ENCODE results near the gene MEGF11.
"Not testable (repeated sequence)": the region's sequence is repeated elsewhere in the genome, so short reads cannot be mapped to it uniquely, and the experiment has no call there.

Gene MEGF11

DNA sequence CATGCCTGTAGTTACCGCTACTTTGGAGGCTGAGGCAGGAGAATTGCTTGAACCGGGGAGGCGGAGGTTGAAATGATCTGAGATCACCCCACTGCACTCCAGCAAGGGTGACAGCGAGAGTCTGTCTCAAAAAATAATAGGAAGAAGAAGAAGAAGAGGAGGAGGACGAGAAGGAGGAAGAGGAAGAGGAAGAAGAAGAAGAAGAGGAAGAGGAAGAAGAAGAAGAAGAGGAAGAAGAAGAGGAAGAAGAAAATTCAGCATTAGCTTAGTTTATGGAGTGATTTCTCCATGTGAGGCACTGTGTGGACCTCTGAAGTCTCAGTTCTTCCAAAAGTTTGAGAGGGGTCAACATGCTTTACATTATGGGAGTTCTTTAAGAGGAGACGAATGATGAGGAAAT, 17.4 kb upstream of the MEGF11 start:
- no peak for DNase-seq

DNA sequence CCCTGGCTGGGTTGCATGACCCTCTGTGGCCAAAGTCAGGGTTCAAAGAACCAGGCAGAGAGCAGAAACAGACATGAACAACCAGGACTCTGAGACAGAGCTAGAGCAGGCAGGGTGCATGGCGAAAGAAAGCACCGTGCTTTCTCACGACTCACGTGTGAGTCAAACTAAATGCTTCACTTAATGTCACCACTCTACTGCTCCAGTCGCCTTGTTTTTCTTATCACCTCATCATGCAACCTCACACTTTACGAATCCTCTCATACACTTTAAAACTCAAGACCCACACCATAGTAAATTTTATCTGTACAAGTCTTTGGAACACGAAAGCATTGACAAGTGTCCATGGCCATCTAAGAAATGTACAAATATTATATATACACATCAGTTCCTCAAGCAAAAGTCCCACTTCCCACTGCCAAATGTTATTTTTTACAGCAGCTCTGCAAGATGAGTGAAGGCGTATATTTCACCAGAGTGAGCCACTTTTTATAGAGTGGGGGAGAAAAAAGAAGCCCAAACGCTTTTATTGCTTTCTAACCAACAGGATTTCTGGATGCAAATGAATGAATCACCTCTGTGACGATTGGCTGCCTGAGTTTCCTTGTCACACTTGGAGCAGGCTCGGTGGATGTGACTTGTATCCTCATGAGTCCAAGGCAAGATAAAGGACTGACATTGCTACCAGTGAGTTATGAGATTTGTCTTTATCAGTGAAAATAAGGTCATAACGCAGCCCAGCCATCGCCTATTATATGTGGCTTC, 16.0 kb upstream of the MEGF11 start:
- DNase-seq = no peak

GRCh38 chr15:66264859-66265513, 11.4 kb upstream of the MEGF11 start:
- DNase-seq = no peak

DNA sequence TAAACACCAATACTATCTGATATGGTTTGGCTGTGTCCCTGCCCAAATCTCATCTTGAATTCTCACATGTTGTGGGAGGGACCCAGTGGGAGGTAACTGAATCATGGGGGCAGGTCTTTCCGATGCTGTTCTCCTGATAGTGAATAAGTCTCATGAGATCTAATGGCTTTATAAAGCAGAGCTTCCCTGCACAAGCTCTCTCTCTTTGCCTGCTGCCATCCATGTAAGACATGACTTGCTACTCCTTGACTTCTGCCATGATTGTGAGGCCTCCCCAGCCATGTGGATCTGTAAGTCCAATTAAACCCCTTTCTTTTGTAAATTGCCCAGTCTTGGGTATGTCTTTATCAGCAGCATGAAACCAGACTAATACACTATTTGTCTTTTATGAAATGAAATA, 9.3 kb upstream of the MEGF11 start:
- DNase-seq = not testable (repeated sequence)

DNA sequence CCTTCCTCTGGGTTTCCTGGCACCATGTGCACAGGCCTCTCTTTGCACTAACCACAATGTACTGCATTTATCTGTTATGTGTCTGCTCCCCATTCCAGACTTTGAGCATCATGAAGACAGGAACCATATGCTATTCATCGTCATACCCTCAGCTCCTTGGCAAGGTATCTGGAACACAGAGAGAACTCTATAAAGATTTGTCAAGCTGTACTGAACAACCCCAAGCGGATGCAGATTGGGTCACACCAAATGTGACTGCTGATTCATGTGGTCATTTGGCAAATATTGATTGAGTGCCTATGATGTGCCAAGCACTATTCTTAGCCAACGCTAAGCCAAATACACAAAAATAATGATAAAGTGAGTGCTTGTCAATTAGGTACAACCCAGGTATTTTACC, 7.5 kb upstream of the MEGF11 start:
- DNase-seq = no peak

DNA sequence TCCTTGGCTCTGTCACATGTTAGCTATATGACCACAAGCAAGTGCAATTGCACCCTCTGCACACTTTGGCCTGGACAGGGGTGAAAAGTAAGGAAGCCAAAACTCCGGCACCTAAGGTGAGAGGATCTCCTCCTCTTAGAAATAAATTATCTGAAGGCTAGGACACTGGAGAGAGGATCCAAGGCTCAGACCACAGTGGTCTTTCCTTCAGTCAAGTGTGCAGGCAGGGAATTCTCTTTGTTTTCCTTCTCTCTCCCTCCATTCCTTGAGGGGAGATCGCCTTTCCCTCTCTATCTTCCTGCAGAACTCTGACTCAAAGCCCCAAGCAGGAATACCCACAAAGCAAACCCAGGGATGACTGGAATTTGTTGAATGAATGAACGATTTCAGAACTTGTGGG, 3.1 kb upstream of the MEGF11 start:
- no peak for DNase-seq

DNA sequence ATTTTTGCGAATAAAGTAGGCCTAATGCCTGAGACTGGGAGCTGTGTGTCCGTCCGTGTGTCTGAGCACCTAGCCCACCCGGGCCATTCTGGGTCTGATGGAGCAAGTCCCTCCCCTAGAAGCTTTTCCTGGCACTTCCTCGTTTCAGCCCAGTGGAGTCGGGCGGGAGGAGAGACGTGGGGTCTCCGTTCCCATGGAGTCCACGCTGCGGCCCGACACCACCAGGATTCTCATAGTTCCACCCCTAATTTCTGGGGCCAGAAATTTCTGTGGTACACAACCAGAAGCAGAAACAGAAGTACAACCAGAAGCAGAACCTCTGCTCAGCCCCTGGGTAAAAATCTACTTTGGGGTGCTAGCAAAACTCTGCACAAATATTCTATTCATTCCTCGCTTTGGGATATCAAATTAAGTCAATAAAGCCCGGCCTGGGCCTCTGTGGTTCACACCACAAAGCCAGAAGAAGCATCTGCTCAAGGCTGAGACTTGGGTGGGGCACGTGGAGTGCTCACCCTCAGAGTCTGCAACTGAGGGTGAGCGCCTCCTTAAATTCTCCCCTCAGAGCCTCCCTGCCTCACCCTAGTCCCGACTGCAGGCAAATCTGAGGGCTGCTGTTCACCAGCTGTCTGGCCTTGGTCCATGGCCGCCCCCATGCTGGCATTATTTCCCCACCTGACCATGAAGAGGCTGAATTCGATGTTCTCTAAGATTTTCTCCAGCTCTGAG, 1.6 kb upstream of the MEGF11 start:
- no peak for DNase-seq

- no peak for DNase-seq
These were observed 770 bp upstream of the MEGF11 start for GRCh38 chr15:66254089-66254950.

- no peak for DNase-seq
These were observed 699 bp downstream of the MEGF11 start for GRCh38 chr15:66252685-66253417.

GRCh38 chr15:66251790-66252684, 1.5 kb downstream of the MEGF11 start:
- DNase-seq = no peak

GRCh38 chr15:66251065-66251789, 2.3 kb downstream of the MEGF11 start:
- no peak for DNase-seq

GRCh38 chr15:66249605-66250174, 3.9 kb downstream of the MEGF11 start:
- no peak for DNase-seq

DNA sequence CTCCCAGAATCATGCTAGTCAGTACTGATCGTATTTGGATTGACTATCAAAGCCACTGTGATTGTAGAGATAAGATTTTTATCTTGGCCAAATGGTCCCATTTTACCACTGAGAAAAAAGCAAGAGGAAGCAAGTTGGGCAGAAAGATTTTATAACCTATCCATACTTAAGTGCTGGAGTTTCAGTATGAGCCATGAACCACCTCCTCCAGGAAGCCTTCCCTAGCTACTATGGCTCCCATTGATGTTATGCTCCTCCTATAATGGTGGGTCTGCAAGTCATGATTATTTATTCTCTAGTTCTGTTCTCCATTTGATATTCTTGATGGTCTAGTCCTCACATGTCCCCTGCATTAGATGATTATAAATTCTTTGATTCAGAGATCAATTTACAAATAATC, 6.6 kb downstream of the MEGF11 start:
- DNase-seq = no peak

DNA sequence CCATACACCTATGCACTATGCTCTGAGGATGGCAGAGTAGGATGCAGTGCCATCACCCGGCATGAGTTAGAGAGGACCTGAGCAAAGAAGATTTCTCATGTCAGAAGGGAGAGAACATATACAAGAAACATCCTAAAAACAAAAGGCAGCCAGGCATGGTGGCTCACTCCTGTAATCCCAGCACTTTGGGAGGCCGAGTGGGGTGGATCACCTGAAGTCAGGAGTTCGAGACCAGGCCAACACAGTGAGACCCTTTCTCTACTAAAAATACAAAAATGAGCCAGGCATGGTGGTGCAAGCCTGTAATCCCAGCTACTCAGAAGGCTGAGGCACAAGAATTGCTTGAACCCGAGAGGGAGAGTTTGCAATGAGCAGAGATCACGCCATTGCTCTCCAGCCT, 7.7 kb downstream of the MEGF11 start:
- not testable (repeated sequence) for DNase-seq

- no peak for DNase-seq
These were observed 11.7 kb downstream of the MEGF11 start for GRCh38 chr15:66241908-66242285.

GRCh38 chr15:66241087-66241907, 12.3 kb downstream of the MEGF11 start:
- no peak for DNase-seq

GRCh38 chr15:66240240-66240794, 13.2 kb downstream of the MEGF11 start:
- DNase-seq = no peak

DNA sequence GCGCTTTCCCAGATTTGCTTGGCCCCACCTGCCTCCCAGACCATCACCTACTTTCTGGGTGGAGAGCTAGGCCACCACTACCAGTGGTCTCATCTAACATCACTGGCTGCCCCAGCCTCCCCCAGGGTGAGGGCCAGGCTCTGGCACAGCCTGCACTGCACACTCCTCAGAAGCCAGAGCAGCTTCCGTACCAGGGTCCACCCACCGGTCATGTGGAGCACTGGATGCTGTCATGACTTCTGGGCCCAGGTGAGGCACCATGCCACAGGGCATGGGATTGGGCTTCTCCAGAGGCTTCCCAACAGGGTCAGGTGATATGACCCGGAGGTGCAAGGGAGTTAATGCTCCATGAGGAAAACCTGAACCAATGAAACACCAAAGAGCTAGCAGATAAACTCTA, 14.0 kb downstream of the MEGF11 start:
- DNase-seq = no peak

GRCh38 chr15:66238318-66238717, 15.2 kb downstream of the MEGF11 start:
- no peak for DNase-seq
